ENCODE results near the gene PPP2R1A.

Gene PPP2R1A

DNA sequence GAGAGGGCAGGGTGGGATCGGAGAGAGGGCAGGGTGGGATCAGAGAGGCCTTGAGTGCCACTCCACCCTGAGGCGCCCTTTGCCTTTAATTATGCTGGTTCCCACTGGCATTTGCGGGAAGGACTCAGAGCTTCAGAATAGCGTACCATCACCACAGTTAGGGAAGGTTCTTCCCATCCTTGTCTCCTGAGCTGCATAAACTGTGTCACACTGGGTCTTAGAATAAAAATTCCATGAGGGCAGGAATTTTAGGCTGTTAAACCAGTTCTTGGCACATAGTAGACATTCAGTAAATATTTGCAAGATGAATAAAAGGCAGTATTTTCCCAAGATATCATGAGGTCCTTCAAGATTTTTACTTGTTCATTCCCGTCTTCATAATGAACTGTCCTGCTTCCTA lies 24.4 kb downstream of the PPP2R1A start:
- peaks cover 84% of the 10 kb centered on the region for H3K36me3 ChIP-seq (replicated peaks; ENCODE audit: low read depth, low read length)
- no peaks in the 10 kb centered on the region for H3K27me3 ChIP-seq (ENCODE audit: low read depth, low read length)
- H3K9ac ChIP-seq (ENCODE audit: low read length) = no peak overlapping the region
- H3K27ac ChIP-seq (ENCODE audit: low read length) = no peak overlapping the region
- no peak overlapping the region for H2AFZ ChIP-seq (ENCODE audit: low read depth, low read length)
- H3K79me2 ChIP-seq (ENCODE audit: low read length) = peaks cover 11% of the 10 kb centered on the region
- H4K20me1 ChIP-seq (ENCODE audit: insufficient read depth, low read length) = peaks cover 13% of the 10 kb centered on the region
- no peaks in the 10 kb centered on the region for H3K9me3 ChIP-seq (ENCODE audit: insufficient read depth, low read length)
- H3K4me2 ChIP-seq (ENCODE audit: low read length) = no peak overlapping the region
- H3K4me1 ChIP-seq (ENCODE audit: low read length) = no peaks in the 10 kb centered on the region
- H3K4me3 ChIP-seq (ENCODE audit: low read length) = no peak overlapping the region
- TF ChIP-seq, protein P1, sequence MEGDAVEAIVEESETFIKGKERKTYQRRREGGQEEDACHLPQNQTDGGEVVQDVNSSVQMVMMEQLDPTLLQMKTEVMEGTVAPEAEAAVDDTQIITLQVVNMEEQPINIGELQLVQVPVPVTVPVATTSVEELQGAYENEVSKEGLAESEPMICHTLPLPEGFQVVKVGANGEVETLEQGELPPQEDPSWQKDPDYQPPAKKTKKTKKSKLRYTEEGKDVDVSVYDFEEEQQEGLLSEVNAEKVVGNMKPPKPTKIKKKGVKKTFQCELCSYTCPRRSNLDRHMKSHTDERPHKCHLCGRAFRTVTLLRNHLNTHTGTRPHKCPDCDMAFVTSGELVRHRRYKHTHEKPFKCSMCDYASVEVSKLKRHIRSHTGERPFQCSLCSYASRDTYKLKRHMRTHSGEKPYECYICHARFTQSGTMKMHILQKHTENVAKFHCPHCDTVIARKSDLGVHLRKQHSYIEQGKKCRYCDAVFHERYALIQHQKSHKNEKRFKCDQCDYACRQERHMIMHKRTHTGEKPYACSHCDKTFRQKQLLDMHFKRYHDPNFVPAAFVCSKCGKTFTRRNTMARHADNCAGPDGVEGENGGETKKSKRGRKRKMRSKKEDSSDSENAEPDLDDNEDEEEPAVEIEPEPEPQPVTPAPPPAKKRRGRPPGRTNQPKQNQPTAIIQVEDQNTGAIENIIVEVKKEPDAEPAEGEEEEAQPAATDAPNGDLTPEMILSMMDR (IDR thresholded peaks at IDR 0.05; ENCODE audit: low read depth, low read length) = no peak
- no peak for TF ChIP-seq EZH2phosphoT487 (IDR thresholded peaks at IDR 0.05; ENCODE audit: low read depth)

- peaks cover 4% of the 10 kb centered on the region for H4K20me1 ChIP-seq (ENCODE audit: insufficient read depth, low read length)
- peaks cover 86% of the 10 kb centered on the region for H3K36me3 ChIP-seq (replicated peaks; ENCODE audit: low read depth, low read length)
- H3K4me1 ChIP-seq (ENCODE audit: low read length) = no peaks in the 10 kb centered on the region
- TF ChIP-seq, protein P1 (IDR thresholded peaks at IDR 0.05; ENCODE audit: low read depth, low read length) = no peak
- TF ChIP-seq EZH2phosphoT487 (IDR thresholded peaks at IDR 0.05; ENCODE audit: low read depth) = no peak
- no peak overlapping the region for H3K27ac ChIP-seq (ENCODE audit: low read length)
- no peaks in the 10 kb centered on the region for H3K79me2 ChIP-seq (ENCODE audit: low read length)
- no peaks in the 10 kb centered on the region for H3K9me3 ChIP-seq (ENCODE audit: insufficient read depth, low read length)
- no peak overlapping the region for H3K4me3 ChIP-seq (ENCODE audit: low read length)
- H3K4me2 ChIP-seq (ENCODE audit: low read length) = no peak overlapping the region
- H3K9ac ChIP-seq (ENCODE audit: low read length) = no peak overlapping the region
- no peak overlapping the region for H2AFZ ChIP-seq (ENCODE audit: low read depth, low read length)
- no peaks in the 10 kb centered on the region for H3K27me3 ChIP-seq (ENCODE audit: low read depth, low read length)
Measured at GRCh38 chr19:52216401-52216800, 26.5 kb downstream of the PPP2R1A start.

GRCh38 chr19:52217576-52217975 lies 27.7 kb downstream of the PPP2R1A start:
- H2AFZ ChIP-seq (ENCODE audit: low read depth, low read length) = no peak overlapping the region
- peaks cover 86% of the 10 kb centered on the region for H3K36me3 ChIP-seq (replicated peaks; ENCODE audit: low read depth, low read length)
- no peak overlapping the region for H3K4me3 ChIP-seq (ENCODE audit: low read length)
- H3K9ac ChIP-seq (ENCODE audit: low read length) = no peak overlapping the region
- no peaks in the 10 kb centered on the region for H3K9me3 ChIP-seq (ENCODE audit: insufficient read depth, low read length)
- H4K20me1 ChIP-seq (ENCODE audit: insufficient read depth, low read length) = no peaks in the 10 kb centered on the region; the same call in none of the 2 replicates
- no peak overlapping the region for H3K27ac ChIP-seq (ENCODE audit: low read length)
- H3K4me2 ChIP-seq (ENCODE audit: low read length) = no peak overlapping the region
- no peaks in the 10 kb centered on the region for H3K27me3 ChIP-seq (ENCODE audit: low read depth, low read length)
- no peak for TF ChIP-seq EZH2phosphoT487 (IDR thresholded peaks at IDR 0.05; ENCODE audit: low read depth)
- TF ChIP-seq, protein P1 (IDR thresholded peaks at IDR 0.05; ENCODE audit: low read depth, low read length) = no peak
- H3K4me1 ChIP-seq (ENCODE audit: low read length) = no peaks in the 10 kb centered on the region
- H3K79me2 ChIP-seq (ENCODE audit: low read length) = no peaks in the 10 kb centered on the region

GRCh38 chr19:52219611-52220010 lies 29.8 kb downstream of the PPP2R1A start:
- Histone ChIP-seq H4K20me1 (ENCODE audit: insufficient read depth, low read length) (no peaks in the 10 kb centered on the region; the same call in 1 of the 2 replicates), H3K79me2 (ENCODE audit: low read length) (no peaks in the 10 kb centered on the region), H3K9ac (ENCODE audit: low read length) (no peak overlapping the region), H3K4me3 (ENCODE audit: low read length) (no peak overlapping the region), H3K9me3 (ENCODE audit: insufficient read depth, low read length) (no peaks in the 10 kb centered on the region), H3K36me3 (replicated peaks; ENCODE audit: low read depth, low read length) (peaks cover 88% of the 10 kb centered on the region), H3K4me1 (ENCODE audit: low read length) (peaks cover 3% of the 10 kb centered on the region; the same call in 1 of the 2 replicates), H3K27ac (ENCODE audit: low read length) (no peak overlapping the region), H3K27me3 (ENCODE audit: low read depth, low read length) (no peaks in the 10 kb centered on the region), H2AFZ (ENCODE audit: low read depth, low read length) (no peak overlapping the region), H3K4me2 (ENCODE audit: low read length) (no peak overlapping the region)
- TF ChIP-seq EZH2phosphoT487 (IDR thresholded peaks at IDR 0.05; ENCODE audit: low read depth) = no peak
- TF ChIP-seq, protein P1 (IDR thresholded peaks at IDR 0.05; ENCODE audit: low read depth, low read length) = no peak

Measured in OCI-LY3 (cell line).